ENCODE data around the gene UBE2D4. TPM values are rescaled to one million over a fixed set of nuclear protein-coding genes. Genes with fewer than 3 reads are reported as not detected.

Gene UBE2D4
- total RNA-seq, 1 experiment from 2014 or later = 2.4 TPM

DNA sequence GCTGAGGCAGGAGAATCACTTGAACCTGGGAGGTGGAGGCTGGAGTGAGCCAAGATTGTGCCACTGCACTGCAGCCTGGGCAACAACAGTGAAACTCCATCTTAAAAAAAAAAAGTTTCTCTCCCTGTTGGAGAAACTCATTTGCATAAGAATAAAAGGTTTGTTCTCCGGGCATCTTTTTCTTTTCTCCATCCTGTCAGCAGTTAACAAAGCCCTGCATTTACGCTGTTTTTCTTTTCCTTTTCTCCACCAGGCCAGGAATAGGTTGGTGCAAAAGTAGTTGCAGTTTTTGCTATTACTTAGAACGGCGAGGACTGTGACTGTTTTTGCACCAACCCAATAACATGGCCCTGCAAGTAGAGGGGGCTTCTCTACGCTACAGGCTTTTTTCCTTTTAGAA, 10.3 kb upstream of the UBE2D4 start (continued):
- TF ChIP-seq TP53 (CRISPR knock-in tag; IDR thresholded peaks at IDR 0.05) (no peak), JAZF1 (CRISPR knock-in tag; IDR thresholded peaks at IDR 0.05) (no peak), SP1 (CRISPR knock-in tag; conservative IDR thresholded peaks at IDR 0.05) (no peak), CREB1 (CRISPR knock-in tag; IDR thresholded peaks at IDR 0.05) (no peak), NR1H2 (CRISPR knock-in tag; IDR thresholded peaks at IDR 0.05) (no peak), ETV6 (CRISPR knock-in tag; IDR thresholded peaks at IDR 0.05) (no peak)
- TF ChIP-seq, protein P1, sequence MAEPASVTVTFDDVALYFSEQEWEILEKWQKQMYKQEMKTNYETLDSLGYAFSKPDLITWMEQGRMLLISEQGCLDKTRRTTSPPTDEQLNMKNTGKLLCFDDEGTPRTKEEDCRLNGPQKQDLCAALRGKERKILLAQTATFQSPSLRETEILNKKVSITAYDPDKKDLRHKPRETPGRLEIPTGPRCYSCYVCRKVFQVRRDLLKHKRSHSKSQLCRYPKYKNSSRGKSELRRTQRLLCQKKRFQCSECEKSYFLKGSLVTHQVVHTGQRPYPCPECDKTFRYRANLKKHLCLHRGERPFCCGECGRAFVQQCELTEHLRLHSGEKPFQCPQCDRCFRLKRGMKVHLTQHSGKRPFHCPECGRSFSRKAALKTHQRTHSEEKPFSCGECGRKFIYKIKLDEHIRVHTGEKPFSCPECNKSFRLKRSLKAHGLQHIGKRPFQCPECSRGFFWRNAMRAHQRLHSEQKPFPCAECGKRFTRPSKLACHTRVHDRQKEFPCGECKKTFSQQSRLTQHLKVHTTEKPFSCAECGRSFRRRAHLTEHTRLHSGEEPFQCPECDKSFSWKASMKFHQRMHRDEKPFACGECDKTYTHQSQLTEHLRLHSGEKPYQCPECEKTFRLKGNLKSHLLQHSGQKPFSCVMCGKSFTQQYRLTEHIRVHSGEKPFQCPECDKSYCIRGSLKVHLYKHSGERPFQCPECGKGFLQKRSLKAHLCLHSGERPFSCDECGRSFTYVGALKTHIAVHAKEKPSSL (CRISPR knock-in tag; conservative IDR thresholded peaks at IDR 0.05) = no peak
- TF ChIP-seq, protein P2, sequence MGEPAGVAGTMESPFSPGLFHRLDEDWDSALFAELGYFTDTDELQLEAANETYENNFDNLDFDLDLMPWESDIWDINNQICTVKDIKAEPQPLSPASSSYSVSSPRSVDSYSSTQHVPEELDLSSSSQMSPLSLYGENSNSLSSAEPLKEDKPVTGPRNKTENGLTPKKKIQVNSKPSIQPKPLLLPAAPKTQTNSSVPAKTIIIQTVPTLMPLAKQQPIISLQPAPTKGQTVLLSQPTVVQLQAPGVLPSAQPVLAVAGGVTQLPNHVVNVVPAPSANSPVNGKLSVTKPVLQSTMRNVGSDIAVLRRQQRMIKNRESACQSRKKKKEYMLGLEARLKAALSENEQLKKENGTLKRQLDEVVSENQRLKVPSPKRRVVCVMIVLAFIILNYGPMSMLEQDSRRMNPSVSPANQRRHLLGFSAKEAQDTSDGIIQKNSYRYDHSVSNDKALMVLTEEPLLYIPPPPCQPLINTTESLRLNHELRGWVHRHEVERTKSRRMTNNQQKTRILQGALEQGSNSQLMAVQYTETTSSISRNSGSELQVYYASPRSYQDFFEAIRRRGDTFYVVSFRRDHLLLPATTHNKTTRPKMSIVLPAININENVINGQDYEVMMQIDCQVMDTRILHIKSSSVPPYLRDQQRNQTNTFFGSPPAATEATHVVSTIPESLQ (CRISPR knock-in tag; IDR thresholded peaks at IDR 0.05) = no peak

DNA sequence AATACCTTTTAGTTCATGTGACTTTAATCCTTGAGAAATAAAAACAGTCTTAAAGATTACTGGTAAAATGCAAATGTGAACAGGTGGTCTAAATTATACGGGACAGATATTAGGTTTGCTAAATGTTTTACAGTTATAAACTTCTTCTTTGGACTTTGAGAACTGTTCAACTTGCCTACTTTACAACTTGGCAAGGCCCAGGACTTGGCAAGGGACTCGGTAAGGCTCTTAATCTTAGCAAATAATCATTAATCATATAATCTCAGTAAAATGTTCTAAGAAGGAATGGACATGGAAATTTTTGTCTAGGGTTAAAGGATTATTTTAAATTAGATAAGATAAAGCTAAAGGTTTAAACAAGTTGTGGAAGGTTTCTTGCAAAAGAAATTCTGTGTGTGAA, 4.8 kb upstream of the UBE2D4 start:
- Mint-ChIP-seq H3K4me1 (peaks cover 7% of the 10 kb centered on the region), H3K36me3 (peaks cover 11% of the 10 kb centered on the region), H3K4me3 (no peak overlapping the region), H3K27ac (no peak overlapping the region), H3K27me3 (ENCODE audit: low read depth) (peaks cover 22% of the 10 kb centered on the region), H3K9me3 (peaks cover 25% of the 10 kb centered on the region)
- ChIA-PET POLR2A (no interaction called here), CTCF (no interaction called here)
- DNase-seq (ENCODE audit: low spot score) = no peak
- TF ChIP-seq TEAD1 (CRISPR knock-in tag; IDR thresholded peaks at IDR 0.05) (no peak), ZNF219 (CRISPR knock-in tag; IDR thresholded peaks at IDR 0.05; ENCODE audit: borderline replicate concordance) (no peak), ZNF396 (CRISPR knock-in tag; IDR thresholded peaks at IDR 0.05; ENCODE audit: borderline replicate concordance) (no peak), NFE2L1 (CRISPR knock-in tag; IDR thresholded peaks at IDR 0.05) (no peak), NR1H2 (CRISPR knock-in tag; IDR thresholded peaks at IDR 0.05) (no peak), NFYB (CRISPR knock-in tag; conservative IDR thresholded peaks at IDR 0.05; ENCODE audit: low read depth) (no peak)
- TF ChIP-seq, protein P3, sequence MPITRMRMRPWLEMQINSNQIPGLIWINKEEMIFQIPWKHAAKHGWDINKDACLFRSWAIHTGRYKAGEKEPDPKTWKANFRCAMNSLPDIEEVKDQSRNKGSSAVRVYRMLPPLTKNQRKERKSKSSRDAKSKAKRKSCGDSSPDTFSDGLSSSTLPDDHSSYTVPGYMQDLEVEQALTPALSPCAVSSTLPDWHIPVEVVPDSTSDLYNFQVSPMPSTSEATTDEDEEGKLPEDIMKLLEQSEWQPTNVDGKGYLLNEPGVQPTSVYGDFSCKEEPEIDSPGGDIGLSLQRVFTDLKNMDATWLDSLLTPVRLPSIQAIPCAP (CRISPR knock-in tag; IDR thresholded peaks at IDR 0.05) = no peak
- TF ChIP-seq, protein P4, sequence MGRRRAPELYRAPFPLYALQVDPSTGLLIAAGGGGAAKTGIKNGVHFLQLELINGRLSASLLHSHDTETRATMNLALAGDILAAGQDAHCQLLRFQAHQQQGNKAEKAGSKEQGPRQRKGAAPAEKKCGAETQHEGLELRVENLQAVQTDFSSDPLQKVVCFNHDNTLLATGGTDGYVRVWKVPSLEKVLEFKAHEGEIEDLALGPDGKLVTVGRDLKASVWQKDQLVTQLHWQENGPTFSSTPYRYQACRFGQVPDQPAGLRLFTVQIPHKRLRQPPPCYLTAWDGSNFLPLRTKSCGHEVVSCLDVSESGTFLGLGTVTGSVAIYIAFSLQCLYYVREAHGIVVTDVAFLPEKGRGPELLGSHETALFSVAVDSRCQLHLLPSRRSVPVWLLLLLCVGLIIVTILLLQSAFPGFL (CRISPR knock-in tag; IDR thresholded peaks at IDR 0.05; ENCODE audit: borderline replicate concordance) = no peak
- TF ChIP-seq, protein P5, sequence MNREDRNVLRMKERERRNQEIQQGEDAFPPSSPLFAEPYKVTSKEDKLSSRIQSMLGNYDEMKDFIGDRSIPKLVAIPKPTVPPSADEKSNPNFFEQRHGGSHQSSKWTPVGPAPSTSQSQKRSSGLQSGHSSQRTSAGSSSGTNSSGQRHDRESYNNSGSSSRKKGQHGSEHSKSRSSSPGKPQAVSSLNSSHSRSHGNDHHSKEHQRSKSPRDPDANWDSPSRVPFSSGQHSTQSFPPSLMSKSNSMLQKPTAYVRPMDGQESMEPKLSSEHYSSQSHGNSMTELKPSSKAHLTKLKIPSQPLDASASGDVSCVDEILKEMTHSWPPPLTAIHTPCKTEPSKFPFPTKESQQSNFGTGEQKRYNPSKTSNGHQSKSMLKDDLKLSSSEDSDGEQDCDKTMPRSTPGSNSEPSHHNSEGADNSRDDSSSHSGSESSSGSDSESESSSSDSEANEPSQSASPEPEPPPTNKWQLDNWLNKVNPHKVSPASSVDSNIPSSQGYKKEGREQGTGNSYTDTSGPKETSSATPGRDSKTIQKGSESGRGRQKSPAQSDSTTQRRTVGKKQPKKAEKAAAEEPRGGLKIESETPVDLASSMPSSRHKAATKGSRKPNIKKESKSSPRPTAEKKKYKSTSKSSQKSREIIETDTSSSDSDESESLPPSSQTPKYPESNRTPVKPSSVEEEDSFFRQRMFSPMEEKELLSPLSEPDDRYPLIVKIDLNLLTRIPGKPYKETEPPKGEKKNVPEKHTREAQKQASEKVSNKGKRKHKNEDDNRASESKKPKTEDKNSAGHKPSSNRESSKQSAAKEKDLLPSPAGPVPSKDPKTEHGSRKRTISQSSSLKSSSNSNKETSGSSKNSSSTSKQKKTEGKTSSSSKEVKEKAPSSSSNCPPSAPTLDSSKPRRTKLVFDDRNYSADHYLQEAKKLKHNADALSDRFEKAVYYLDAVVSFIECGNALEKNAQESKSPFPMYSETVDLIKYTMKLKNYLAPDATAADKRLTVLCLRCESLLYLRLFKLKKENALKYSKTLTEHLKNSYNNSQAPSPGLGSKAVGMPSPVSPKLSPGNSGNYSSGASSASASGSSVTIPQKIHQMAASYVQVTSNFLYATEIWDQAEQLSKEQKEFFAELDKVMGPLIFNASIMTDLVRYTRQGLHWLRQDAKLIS (CRISPR knock-in tag; IDR thresholded peaks at IDR 0.05; ENCODE audit: borderline replicate concordance) = no peak
- TF ChIP-seq, protein P6, sequence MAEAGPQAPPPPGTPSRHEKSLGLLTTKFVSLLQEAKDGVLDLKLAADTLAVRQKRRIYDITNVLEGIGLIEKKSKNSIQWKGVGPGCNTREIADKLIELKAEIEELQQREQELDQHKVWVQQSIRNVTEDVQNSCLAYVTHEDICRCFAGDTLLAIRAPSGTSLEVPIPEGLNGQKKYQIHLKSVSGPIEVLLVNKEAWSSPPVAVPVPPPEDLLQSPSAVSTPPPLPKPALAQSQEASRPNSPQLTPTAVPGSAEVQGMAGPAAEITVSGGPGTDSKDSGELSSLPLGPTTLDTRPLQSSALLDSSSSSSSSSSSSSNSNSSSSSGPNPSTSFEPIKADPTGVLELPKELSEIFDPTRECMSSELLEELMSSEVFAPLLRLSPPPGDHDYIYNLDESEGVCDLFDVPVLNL (CRISPR knock-in tag; IDR thresholded peaks at IDR 0.05; ENCODE audit: borderline replicate concordance, low read depth) = no peak
- TF ChIP-seq, protein P7, sequence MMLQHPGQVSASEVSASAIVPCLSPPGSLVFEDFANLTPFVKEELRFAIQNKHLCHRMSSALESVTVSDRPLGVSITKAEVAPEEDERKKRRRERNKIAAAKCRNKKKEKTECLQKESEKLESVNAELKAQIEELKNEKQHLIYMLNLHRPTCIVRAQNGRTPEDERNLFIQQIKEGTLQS (CRISPR knock-in tag; conservative IDR thresholded peaks at IDR 0.05) = no peak
- TF ChIP-seq, protein P8, sequence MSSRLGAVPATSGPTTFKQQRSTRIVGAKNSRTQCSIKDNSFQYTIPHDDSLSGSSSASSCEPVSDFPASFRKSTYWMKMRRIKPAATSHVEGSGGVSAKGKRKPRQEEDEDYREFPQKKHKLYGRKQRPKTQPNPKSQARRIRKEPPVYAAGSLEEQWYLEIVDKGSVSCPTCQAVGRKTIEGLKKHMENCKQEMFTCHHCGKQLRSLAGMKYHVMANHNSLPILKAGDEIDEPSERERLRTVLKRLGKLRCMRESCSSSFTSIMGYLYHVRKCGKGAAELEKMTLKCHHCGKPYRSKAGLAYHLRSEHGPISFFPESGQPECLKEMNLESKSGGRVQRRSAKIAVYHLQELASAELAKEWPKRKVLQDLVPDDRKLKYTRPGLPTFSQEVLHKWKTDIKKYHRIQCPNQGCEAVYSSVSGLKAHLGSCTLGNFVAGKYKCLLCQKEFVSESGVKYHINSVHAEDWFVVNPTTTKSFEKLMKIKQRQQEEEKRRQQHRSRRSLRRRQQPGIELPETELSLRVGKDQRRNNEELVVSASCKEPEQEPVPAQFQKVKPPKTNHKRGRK (CRISPR knock-in tag; IDR thresholded peaks at IDR 0.05; ENCODE audit: borderline replicate concordance) = no peak
- no peak for ATAC-seq
